Adrenal gland (tissue), 12 donors: ENCODE data around the gene NTF3. TPM values are rescaled to one million over a fixed set of nuclear protein-coding genes. Genes with fewer than 3 reads are reported as not detected.

Experiments
- DNase-seq, 7 donors: peaks; one replicate each; pipeline ENCODE4 v3.0.0-alpha.2; 2019 to 2020
- H3K27ac ChIP-seq, 5 donors: fragments of 200-600 bp; sonication (generic) in 4 of 5; 1 replicate in 3 of 5; 2 replicates in 2 of 5; pipeline versions ENCODE4 v1.5.1 to v1.8.0; 2016 to 2020; ENCODE audit warnings: mild to moderate bottlenecking in 1 of 5
- H3K27me3 ChIP-seq: fragments of 200-600 bp; 2 replicates; pipeline ENCODE4 v1.8.0; 2021
- H3K36me3 ChIP-seq, 2 donors: fragments of 200-600 bp; replicated peaks in 1 of 2; 1 replicate in 1 of 2; 2 replicates in 1 of 2; pipeline versions ENCODE4 v1.5.1 to v1.8.0; 2018 to 2022
- H3K4me1 ChIP-seq, 2 donors: fragments of 200-600 bp; replicated peaks in 1 of 2; 1 replicate in 1 of 2; 2 replicates in 1 of 2; pipeline versions ENCODE4 v1.5.1 to v1.8.0; 2018 to 2021
- H3K4me3 ChIP-seq, 4 donors: fragments of 200-600 bp; sonication (generic) in 3 of 4; one replicate each; pipeline ENCODE4 v1.5.1; 2016 to 2018
- H3K9me3 ChIP-seq, 3 donors: fragments of 200-600 bp; sonication (generic) in 1 of 3; replicated peaks in 1 of 3; 1 replicate in 2 of 3; 2 replicates in 1 of 3; pipeline versions ENCODE4 v1.5.1 to v1.8.0; 2016 to 2021
- POLR2A ChIP-seq, 2 donors: fragments of 450-650 bp; IDR thresholded peaks; one replicate each; pipeline ENCODE4 v1.6.1; 2017; ENCODE audit warnings: antibody characterized with exemption in 2 of 2, mild to moderate bottlenecking in 2 of 2, moderate library complexity in 1 of 2
- WGBS, 4 donors: extraction: QIAGEN DNeasy Blood & Tissue Kit in 2 of 4; methylation state at CpG; one replicate each; pipeline versions ENCODE4 v1.1.5 to v1.1.7; 2013 to 2017; 5-methylcytosine and 5-hydroxymethylcytosine counted together
- intact Hi-C, 2 donors: fragments of 100-400 bp; cut with DNase I; formaldehyde crosslinking; loops; one replicate each; pipeline versions ENCODE4 v1.14.1 to v1.15.0; 2022 to 2023
- polyA plus RNA-seq, 3 donors: library from polyadenylated mRNA; stranded (reverse); fragments of 200-250 nt in 2 of 3; fragments of 350-450 nt in 1 of 3; fragmentation: Illumina TruSeq in 1 of 3; extraction: RNeasy Lipid Tissue Mini Kit (QIAGEN cat#74804) in 1 of 3; gene quantifications; one replicate each; pipeline ENCODE4 v1.2.3, GENCODE V29; 2013 to 2014
- total RNA-seq, 9 donors: library from RNA; depleted of rRNA in 4 of 9; stranded (reverse); fragments of >200 nt in 4 of 9; fragments of 120-200 nt in 1 of 9; fragmentation: NEBNext Ultra II Directional in 1 of 9; extraction: Animal tissue kit (Norgen Biotek cat#: 25700) in 1 of 9; gene quantifications; one replicate each; pipeline versions ENCODE4 v1.1.0 to v1.2.4, GENCODE V29; 2013 to 2023
- TF ChIP-seq, protein P1 (sequence below), 6 experiments: fragments of 450-650 bp in 4 of 6; fragments of 200-600 bp in 2 of 6; sonication (generic) in 1 of 6; IDR thresholded peaks; 1 replicate in 5 of 6; 2 replicates in 1 of 6; pipeline versions ENCODE4 v1.5.1 to v1.8.0; 2016 to 2021; ENCODE audit warnings: antibody characterized with exemption in 6 of 6, mild to moderate bottlenecking in 2 of 6, moderate library complexity in 1 of 6
- donor health status: healthy with polysubstance abuse.
- donor health status: Bipolar disorder and iron deficiency.
- donor health status: DM: yes; HTN: yes; CAD: no.
- donor health status: DM: no; HTN: no; CAD: no.
- donor health status: DM: no; HTN: no; CAD: no.
- donor health status: DM: yes; HTN: yes; CAD: no.

NTF3 gene
- total and polyA plus RNA-seq, 12 donors: 0.28 to 2.9 (median 0.73) TPM; not detected in 2

DNA sequence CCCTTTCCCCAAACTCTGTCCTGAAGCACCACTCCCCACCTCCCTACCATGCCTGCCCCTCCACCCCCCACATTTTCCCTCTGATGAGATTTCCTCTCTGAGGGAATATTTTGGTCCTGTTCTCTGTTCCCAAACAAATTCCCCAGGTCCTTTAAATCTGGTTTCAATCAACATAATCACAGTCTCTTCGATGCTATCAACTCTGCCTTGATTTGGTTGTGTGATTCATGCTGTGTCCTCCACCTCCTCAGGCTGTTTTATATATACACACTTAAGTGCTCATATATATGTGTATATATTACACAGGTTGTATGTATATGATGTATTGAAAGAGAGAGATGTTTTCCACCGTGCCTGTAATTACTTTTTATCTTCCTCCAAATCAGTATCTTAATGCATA is 36.0 kb downstream of the NTF3 start:
- no peaks in the 10 kb centered on the region for H3K36me3 ChIP-seq
- intact Hi-C loops: no loop called here
- 54 to 64% (median 61%) methylated on average over 2 of the region's 2 CpGs for WGBS, 4 donors
- no peak for TF ChIP-seq POLR2A (IDR thresholded peaks at IDR 0.05)
- H3K27me3 ChIP-seq: no peaks in the 10 kb centered on the region
- no peaks in the 10 kb centered on the region for H3K9me3 ChIP-seq
- H3K4me3 ChIP-seq: no peak overlapping the region
- H3K4me1 ChIP-seq: no peaks in the 10 kb centered on the region
- no peak overlapping the region for H3K27ac ChIP-seq
- no peak for DNase-seq

- Histone ChIP-seq H3K27ac (no peak overlapping the region), H3K9me3 (no peaks in the 10 kb centered on the region), H3K36me3 (no peaks in the 10 kb centered on the region), H3K27me3 (no peaks in the 10 kb centered on the region), H3K4me3 (no peak overlapping the region), H3K4me1 (no peaks in the 10 kb centered on the region)
- no peak for DNase-seq
- no peak for TF ChIP-seq POLR2A (IDR thresholded peaks at IDR 0.05)
- TF ChIP-seq, protein P1, sequence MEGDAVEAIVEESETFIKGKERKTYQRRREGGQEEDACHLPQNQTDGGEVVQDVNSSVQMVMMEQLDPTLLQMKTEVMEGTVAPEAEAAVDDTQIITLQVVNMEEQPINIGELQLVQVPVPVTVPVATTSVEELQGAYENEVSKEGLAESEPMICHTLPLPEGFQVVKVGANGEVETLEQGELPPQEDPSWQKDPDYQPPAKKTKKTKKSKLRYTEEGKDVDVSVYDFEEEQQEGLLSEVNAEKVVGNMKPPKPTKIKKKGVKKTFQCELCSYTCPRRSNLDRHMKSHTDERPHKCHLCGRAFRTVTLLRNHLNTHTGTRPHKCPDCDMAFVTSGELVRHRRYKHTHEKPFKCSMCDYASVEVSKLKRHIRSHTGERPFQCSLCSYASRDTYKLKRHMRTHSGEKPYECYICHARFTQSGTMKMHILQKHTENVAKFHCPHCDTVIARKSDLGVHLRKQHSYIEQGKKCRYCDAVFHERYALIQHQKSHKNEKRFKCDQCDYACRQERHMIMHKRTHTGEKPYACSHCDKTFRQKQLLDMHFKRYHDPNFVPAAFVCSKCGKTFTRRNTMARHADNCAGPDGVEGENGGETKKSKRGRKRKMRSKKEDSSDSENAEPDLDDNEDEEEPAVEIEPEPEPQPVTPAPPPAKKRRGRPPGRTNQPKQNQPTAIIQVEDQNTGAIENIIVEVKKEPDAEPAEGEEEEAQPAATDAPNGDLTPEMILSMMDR (IDR thresholded peaks at IDR 0.05): no peak
- WGBS, 4 donors: 61 to 71% (median 64%) methylated on average over 7 of the region's 7 CpGs
- intact Hi-C loops: no loop called here
Measured at GRCh38 chr12:5470221-5470620, 38.3 kb downstream of the NTF3 start.

- TF ChIP-seq, protein P1 (IDR thresholded peaks at IDR 0.05): no peak
- TF ChIP-seq POLR2A (IDR thresholded peaks at IDR 0.05): no peak
- intact Hi-C loops: no loop called here
- H3K27ac ChIP-seq: no peak overlapping the region
- H3K4me3 ChIP-seq: no peak overlapping the region
- H3K9me3 ChIP-seq: no peaks in the 10 kb centered on the region
- H3K36me3 ChIP-seq: no peaks in the 10 kb centered on the region
- DNase-seq: no peak
- WGBS, 4 donors: 72 to 88% (median 76%) methylated on average over 2 of the region's 2 CpGs
- H3K4me1 ChIP-seq: no peaks in the 10 kb centered on the region
- no peaks in the 10 kb centered on the region for H3K27me3 ChIP-seq
Measured at GRCh38 chr12:5470703-5471102, 38.8 kb downstream of the NTF3 start.

DNA sequence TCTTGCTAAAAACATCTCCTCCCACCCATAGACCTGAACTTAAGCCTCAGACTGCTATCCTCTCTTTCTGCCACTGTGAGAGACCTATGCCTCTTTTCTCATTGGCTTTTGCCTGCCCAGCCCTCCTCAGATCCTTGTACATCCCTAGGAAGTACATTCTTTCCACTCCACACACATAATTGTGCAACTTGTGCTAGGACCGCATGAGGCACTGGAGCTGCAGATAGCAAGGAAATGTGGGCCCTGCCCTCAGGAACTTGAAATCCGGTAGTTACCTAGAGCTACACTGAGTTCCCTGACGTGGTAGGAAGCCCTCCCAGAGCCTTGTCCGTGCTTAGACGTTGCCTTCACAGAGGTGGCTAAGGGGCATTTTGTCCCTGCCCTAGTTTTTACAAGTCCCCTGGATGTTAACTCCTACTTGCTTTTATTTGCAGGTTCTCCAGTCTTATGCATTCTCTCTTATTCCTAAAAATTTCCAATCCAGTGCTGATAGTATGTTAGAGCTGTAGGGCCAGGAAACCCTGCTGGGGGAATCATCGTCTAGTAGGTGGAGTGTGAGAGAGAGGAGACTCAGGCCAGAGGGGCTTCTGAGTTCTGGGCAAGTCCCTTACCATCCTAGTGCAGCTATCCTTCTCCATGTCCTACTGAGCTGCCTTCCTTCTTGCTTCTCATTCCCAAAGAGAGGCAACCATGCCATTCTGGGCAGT is 41.3 kb downstream of the NTF3 start:
- WGBS, 4 donors: 44 to 63% (median 54%) methylated on average over 6 of the region's 6 CpGs
- intact Hi-C loops: no loop called here

More for the DNA sequence above, 41.3 kb downstream of the NTF3 start:
- Histone ChIP-seq H3K36me3 (no peaks in the 10 kb centered on the region), H3K27ac (no peak overlapping the region), H3K9me3 (no peaks in the 10 kb centered on the region), H3K4me3 (no peak overlapping the region), H3K4me1 (no peaks in the 10 kb centered on the region), H3K27me3 (no peaks in the 10 kb centered on the region)
- DNase-seq: no peak
- no peak for TF ChIP-seq POLR2A (IDR thresholded peaks at IDR 0.05)
- TF ChIP-seq, protein P1 (IDR thresholded peaks at IDR 0.05): no peak
